GM19397 (cell line): ENCODE measurements around the gene ZNF430.
A peak's percentile ranks its signal among the peaks of the same experiment; 100 is the strongest.
"Not testable (repeated sequence)": the region's sequence is repeated elsewhere in the genome, so short reads cannot be mapped to it uniquely, and the experiment has no call there.

Source experiments
- ATAC-seq: cut with Tn5 transposase; IDR thresholded peaks from one replicate; pipeline ENCODE4 v1.9.1; 2021; ENCODE audit warnings: mild to moderate bottlenecking, moderate library complexity; ENCODE audit not compliant: unreplicated experiment

ZNF430 gene

GRCh38 chr19:21020298-21021227 lies at the start of gene ZNF430:
Gene ZNF430 (plus strand): TSS chr19:21020657. CDS start chr19:21020801, 144 bp downstream.
- peak; percentile 98 for ATAC-seq

- ATAC-seq: not testable (repeated sequence)
Measured at GRCh38 chr19:20992788-20993187, 27.7 kb upstream of the ZNF430 start.

DNA sequence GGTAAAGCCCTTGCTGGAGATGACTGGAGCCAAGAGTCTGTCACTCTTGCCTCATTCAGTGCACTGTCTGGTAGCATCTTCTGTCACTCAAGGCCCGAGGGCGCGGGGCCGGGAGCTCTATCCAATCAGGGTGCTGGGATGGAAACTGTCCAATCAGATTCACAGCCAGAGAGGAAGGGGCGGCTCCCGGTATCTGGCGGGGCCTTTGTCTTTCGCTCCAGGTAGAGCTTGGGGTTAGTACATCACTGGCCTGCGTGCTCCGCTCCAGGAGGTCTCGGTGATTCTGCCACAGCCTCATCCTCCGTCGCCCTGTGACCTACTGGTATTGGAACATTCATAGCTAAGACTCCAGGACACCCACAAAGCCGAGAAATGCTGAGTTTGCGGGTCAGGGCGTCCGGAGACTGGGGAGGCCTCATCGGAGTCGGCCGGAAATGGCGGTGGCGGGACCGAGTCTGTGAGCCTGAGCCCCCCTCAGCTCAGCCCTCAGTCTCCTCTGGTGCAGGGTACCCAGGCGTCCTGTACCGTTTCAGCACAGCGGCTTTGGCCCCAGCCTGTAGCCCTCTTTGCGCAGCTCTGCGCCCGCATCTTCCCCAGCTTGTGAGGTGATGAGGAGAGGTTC lies 20.6 kb upstream of the ZNF430 start:
- no peak for ATAC-seq

- ATAC-seq: not testable (repeated sequence)
Measured at GRCh38 chr19:21021238-21021637, 781 bp downstream of the ZNF430 start.

GRCh38 chr19:21022996-21023395 lies 2.5 kb downstream of the ZNF430 start:
- no peak for ATAC-seq

DNA sequence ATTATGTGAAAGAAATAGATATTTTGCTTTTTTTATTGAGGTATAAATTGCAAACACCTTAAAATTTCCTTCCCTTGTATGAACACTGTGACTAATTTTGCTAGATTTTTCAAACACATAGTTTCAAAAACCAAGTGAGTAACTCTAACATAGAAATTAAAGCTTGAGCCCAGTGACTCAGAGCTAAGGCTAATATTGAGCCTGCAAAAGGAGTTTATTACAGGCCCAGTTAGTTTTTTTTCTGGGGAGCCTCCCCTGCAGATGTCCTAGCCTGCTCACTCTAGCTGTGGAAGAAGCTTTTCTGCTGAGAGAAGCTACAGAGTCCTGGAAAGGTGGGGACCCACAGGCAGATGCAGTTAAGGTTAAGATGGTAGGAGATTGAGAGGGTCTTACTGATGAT lies 3.4 kb downstream of the ZNF430 start:
- ATAC-seq: no peak

- no peak for ATAC-seq
Measured at GRCh38 chr19:21028969-21029268, 8.5 kb downstream of the ZNF430 start.

DNA sequence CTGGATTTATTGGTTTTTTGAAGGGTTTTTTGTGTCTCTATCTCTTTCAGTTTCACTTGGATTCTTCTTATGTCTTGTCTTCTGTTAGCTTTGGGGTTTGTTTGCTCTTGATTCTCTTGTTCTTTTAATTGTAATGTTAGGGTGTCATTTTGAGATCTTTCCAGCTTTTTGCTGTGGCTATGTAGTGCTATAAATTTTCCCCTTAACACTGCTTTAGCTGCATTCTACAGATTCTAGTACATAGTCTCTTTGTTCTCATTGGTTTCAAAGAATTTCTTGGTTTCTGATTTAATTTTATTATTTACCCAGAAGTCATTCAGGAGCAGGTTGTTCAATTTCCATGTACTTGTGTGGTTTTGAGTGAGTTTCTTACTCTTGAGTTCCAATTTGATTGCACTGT lies 24.6 kb downstream of the ZNF430 start:
- no peak for ATAC-seq

- ATAC-seq: no peak
Measured at GRCh38 chr19:21046489-21046888, 26.0 kb downstream of the ZNF430 start.

DNA sequence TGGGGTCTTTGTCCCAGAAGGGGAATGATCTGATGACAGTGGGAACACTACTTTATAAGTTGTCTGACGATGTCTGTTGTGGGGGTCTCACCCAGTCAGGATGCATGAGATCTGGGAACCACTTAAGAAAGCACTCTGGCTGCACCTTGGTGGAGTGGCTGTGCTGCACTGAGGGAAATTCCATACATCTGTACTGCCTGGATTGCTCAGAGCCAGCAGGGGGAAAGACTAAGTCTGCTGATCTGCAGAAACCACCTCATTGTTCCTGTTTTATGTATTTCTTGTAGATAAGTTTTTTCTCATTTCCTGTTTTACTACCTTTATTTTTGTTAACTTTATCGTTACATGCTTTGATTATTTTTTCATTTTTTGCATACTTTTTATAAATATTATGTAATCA lies 27.3 kb downstream of the ZNF430 start:
- no peak for ATAC-seq

DNA sequence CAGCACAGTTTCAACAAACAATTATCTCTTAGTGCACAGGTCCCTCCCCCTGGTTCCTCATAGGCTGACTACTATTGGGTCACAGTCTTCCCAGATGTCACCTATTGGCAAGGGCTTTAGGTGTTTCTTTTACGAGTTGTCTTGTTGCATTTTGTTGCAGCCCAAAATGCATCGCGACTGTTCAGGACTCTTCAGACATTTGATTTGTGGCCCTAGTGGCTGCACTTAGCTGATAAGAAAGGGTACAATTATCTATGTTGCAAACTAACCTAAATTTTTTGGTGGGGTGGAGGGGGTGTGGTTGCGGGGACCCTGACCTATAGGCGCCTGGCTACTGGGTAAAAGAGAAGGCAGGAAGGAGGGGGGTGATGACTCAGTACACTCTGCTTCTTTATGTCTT lies 32.4 kb downstream of the ZNF430 start:
- no peak for ATAC-seq

GRCh38 chr19:21065336-21065735 lies 44.9 kb downstream of the ZNF430 start:
- no peak for ATAC-seq

DNA sequence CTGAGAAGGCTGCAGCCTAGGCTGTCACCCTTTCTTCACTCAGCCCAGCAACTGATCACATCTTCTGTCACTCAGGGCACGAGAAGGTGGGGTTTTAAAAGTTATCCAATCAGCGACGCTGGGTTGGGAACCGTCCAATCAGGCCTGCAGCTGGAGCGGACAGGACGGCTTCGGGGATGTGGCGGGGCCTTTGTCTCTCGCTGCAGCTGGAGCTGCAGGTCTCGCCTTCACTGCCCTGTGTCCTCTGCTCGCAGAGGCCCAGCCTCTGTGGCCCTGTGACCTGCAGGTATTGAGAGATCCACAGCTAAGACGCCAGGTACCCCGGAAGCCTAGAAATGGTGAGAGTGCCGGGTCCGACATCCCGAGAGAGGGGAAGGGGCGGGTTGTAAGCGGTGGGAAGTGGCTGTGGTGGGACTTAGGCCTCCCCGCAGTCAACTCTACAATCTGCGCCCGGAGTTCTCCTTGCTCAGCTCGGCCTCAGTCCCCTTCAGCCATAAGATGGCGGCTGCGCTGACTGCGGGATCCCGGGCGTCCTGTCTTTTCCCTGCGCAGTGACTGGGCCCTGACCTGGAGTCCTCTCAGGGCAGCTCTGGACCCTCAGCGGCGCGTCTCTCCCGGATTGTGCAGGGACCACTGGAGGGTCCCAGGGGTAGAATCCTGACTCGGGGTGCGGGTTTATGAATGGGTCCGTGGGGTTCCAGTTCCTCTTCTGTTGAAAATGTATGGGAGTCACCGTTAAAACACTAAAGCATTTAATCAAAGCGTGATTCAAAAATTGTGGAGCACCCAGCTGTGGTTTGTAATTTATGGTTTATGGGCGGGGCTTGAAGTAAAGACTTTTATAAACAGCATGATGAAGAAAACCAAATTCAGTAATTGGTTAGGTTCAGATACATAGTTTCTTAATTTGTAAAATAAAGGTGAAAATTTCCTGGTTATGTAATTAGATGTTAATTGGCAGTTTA lies 61.8 kb downstream of the ZNF430 start, which contains the start of gene ZNF714:
Gene ZNF714, plus strand, starts transcription at position 193 of the 965 bp plus-strand sequence. CDS start 16,066 bp downstream, outside the sequence.
- peak; percentile 91 for ATAC-seq

GRCh38 chr19:21084343-21084742 lies 63.9 kb downstream of the ZNF430 start:
- ATAC-seq: no peak

DNA sequence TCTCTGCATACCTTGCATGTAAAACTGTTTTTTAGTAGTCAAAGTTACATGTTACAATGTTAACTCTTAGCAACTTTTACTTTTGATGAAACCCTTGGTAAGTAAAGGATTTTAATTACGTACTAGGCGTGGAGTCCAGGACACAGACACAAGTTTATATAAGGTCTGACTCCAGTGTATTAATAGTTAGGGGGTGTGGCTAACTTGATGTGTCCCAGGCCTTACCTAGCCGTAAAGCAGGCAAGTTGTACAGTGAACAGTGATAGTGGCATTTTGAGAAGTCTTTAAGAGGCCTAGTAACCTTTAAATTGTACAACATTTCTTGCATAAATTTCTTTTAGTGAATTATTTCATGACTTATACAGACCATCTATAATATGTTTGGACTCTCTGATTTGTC lies 67.4 kb downstream of the ZNF430 start:
- ATAC-seq: no peak

GRCh38 chr19:21092109-21092508 lies 71.7 kb downstream of the ZNF430 start:
- no peak for ATAC-seq

DNA sequence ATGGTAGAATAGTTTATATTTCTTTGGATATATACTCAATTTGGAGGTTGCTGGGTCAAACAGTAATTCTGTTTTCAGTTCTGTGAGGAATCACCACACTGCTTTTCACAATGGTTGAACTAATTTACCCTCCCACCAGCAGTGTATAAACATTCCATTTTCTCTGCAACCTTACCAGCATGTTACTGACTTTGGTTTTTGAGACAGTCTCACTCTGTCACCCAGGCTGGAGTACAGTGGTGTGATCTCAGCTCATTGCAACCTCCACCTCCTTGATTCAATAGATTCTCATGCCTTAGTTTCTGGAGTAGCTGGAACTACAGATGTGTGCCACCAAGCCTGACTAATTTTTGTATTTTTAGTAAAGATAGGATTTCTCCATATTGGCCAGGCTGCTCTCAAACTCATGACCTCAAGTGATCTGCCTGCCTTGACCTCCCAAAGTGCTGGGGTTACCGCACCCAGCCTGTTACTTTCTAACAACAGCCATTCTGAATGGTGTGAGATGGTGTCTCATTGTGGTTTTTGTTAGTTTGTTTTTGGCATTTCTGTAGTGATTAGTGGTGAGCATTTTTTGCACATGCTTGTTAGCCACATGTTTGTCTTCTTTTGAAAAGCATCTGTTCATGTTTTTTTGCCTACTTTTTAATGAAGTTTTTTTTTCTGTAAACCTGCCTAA lies 74.0 kb downstream of the ZNF430 start:
- no peak for ATAC-seq

DNA sequence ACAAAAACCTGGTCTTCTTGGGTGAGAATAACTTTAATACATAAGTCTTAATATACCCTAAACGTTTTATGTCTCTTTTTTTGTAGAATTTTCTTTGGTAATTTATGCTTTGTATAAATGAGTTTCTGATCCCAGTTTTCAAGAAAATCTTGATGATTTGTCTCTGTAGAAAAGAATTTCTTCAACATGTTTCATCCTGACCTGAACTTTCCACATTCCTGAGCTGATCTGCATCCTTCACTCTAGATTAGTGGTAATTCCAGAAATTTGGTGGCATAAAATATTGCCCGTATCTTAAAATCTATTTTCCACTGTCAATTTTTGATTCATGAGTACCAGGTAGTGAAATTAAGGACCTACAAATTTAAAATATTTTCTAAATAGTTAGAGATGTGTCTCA lies 77.8 kb downstream of the ZNF430 start:
- no peak for ATAC-seq

- ATAC-seq: no peak
Measured at GRCh38 chr19:21101521-21102242, 81.2 kb downstream of the ZNF430 start.

DNA sequence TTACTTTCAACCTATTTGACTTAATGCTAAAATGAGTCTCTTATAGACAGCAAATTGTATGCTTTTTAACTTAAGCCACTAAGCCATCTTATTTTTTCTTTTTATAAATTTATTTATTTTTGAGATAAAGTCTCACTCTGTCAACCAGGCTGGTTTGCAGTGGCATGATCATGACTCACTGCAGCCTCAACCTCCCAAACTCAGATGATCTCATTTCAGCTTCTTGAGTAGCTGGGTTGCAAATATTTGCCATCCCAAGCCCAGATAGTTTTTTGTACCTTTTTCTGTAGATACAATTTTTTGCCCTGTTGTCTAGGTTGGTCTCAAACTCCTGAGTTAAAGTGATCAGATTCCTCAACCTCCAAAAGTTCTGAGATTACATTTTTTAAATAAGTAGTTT lies 88.7 kb downstream of the ZNF430 start:
- ATAC-seq: no peak
